HepG2 (cell line): ENCODE results near the gene TJP3.

Experiments used
- ATF3 ChIP-seq: sonication (generic); formaldehyde crosslinking; IDR thresholded peaks from 2 replicates; pipeline ENCODE4 v1.4.0; 2020; ENCODE audit warnings: missing genetic modification reagents
- BRCA1 ChIP-seq: sonication (generic); formaldehyde crosslinking; IDR thresholded peaks from 2 replicates; pipeline ENCODE4 v1.4.0; 2020; ENCODE audit warnings: missing genetic modification reagents
- CBX2 ChIP-seq, 2 experiments: fragments of 200-600 bp in 1 of 2; sonication (generic); formaldehyde crosslinking in 1 of 2; IDR thresholded peaks; 2 replicates each; pipeline versions ENCODE4 v1.7.0 to v1.8.1; 2018 to 2022; ENCODE audit warnings: low read depth in 2 of 2, low read length in 1 of 2, mild to moderate bottlenecking in 1 of 2, missing genetic modification reagents in 1 of 2
- CTCF ChIP-seq: sonication (generic); formaldehyde crosslinking; IDR thresholded peaks from 2 replicates; pipeline ENCODE4 v1.5.0; 2020; ENCODE audit warnings: mild to moderate bottlenecking, missing genetic modification reagents, moderate library complexity
- JUND ChIP-seq: sonication (generic); formaldehyde crosslinking; IDR thresholded peaks from 2 replicates; pipeline ENCODE4 v1.8.0; 2022; ENCODE audit warnings: mild to moderate bottlenecking, missing genetic modification reagents
- SNAPC2 ChIP-seq: sonication (generic); formaldehyde crosslinking; IDR thresholded peaks from 2 replicates; pipeline ENCODE4 v1.8.1; 2022; ENCODE audit warnings: mild to moderate bottlenecking, missing genetic modification reagents
- TAF1 ChIP-seq: sonication (generic); formaldehyde crosslinking; IDR thresholded peaks from 2 replicates; pipeline ENCODE4 v1.4.0; 2020; ENCODE audit warnings: missing genetic modification reagents
- TAF15 ChIP-seq: fragments of 200-400 bp; formaldehyde crosslinking; IDR thresholded peaks from one replicate; pipeline ENCODE4 v1.6.1; 2018; ENCODE audit warnings: mild to moderate bottlenecking, low read depth, low read length; ENCODE audit not compliant: poor library complexity, severe bottlenecking
- ZKSCAN1 ChIP-seq: fragments of 150-350 bp; IDR thresholded peaks from 2 replicates; pipeline ENCODE4 v1.6.1; 2014; ENCODE audit warnings: low read length
- ZNF142 ChIP-seq: sonication (generic); formaldehyde crosslinking; IDR thresholded peaks from 2 replicates; pipeline ENCODE4 v1.4.0; 2020; ENCODE audit warnings: missing genetic modification reagents
- TF ChIP-seq, protein P1 (sequence below), 2 experiments: sonication (generic) in 1 of 2; formaldehyde crosslinking in 1 of 2; IDR thresholded peaks; 2 replicates each; pipeline versions ENCODE4 v1.5.1 to v1.6.1; 2011 to 2020; ENCODE audit warnings: borderline replicate concordance in 1 of 2, low read depth in 1 of 2, low read length in 1 of 2, mild to moderate bottlenecking in 1 of 2, missing genetic modification reagents in 1 of 2, moderate library complexity in 1 of 2
- TF ChIP-seq, protein P2 (sequence below): sonication (generic); formaldehyde crosslinking; IDR thresholded peaks from 2 replicates; pipeline ENCODE4 v1.4.0; 2020; ENCODE audit warnings: mild to moderate bottlenecking, missing genetic modification reagents

- no peak for TF ChIP-seq ZNF142 (CRISPR knock-in tag)
- no peak for TF ChIP-seq ZKSCAN1
- no peak for TF ChIP-seq CTCF (CRISPR knock-in tag)
- TF ChIP-seq, protein P1, sequence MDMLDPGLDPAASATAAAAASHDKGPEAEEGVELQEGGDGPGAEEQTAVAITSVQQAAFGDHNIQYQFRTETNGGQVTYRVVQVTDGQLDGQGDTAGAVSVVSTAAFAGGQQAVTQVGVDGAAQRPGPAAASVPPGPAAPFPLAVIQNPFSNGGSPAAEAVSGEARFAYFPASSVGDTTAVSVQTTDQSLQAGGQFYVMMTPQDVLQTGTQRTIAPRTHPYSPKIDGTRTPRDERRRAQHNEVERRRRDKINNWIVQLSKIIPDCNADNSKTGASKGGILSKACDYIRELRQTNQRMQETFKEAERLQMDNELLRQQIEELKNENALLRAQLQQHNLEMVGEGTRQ (IDR thresholded peaks at IDR 0.05; ENCODE audit: low read depth, low read length): no peak
- TF ChIP-seq, protein P1 (CRISPR knock-in tag; IDR thresholded peaks at IDR 0.05; ENCODE audit: borderline replicate concordance): no peak
- TF ChIP-seq CBX2 (IDR thresholded peaks at IDR 0.05; ENCODE audit: low read depth, low read length): no peak
- no peak for TF ChIP-seq CBX2 (CRISPR knock-in tag; IDR thresholded peaks at IDR 0.05; ENCODE audit: low read depth)
- no peak for TF ChIP-seq SNAPC2 (CRISPR knock-in tag)
- no peak for TF ChIP-seq TAF1 (CRISPR knock-in tag)
- no peak for TF ChIP-seq ATF3 (CRISPR knock-in tag)
- TF ChIP-seq, protein P2, sequence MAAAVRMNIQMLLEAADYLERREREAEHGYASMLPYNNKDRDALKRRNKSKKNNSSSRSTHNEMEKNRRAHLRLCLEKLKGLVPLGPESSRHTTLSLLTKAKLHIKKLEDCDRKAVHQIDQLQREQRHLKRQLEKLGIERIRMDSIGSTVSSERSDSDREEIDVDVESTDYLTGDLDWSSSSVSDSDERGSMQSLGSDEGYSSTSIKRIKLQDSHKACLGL (CRISPR knock-in tag): no peak
- TF ChIP-seq JUND (CRISPR knock-in tag): no peak
- no peak for TF ChIP-seq TAF15
- no peak for TF ChIP-seq BRCA1 (CRISPR knock-in tag)
Measured at GRCh38 chr19:3740431-3740830, 32.2 kb downstream of the TJP3 start.
